Spleen (tissue), 11 donors: ENCODE measurements around the gene ALS2CL. TPM values are rescaled to one million over a fixed set of nuclear protein-coding genes. Genes with fewer than 3 reads are reported as not detected.

Source experiments
- DNase-seq: peaks from one replicate; pipeline ENCODE4 v3.0.0-alpha.2; 2020
- H3K27ac ChIP-seq, 8 donors: fragments of 200-600 bp; sonication (generic) in 7 of 8; 1 replicate in 4 of 8; 2 replicates in 4 of 8; pipeline versions ENCODE4 v1.5.0 to v1.8.0; 2016 to 2021; ENCODE audit warnings: inconsistent platforms in 4 of 8, mild to moderate bottlenecking in 4 of 8, moderate library complexity in 1 of 8
- H3K27me3 ChIP-seq, 7 donors: fragments of 200-600 bp; sonication (generic) in 6 of 7; replicated peaks in 1 of 7; 1 replicate in 4 of 7; 2 replicates in 3 of 7; pipeline versions ENCODE4 v1.5.0 to v1.8.0; 2016 to 2021; ENCODE audit warnings: inconsistent platforms in 3 of 7, mild to moderate bottlenecking in 1 of 7
- H3K36me3 ChIP-seq, 6 donors: fragments of 200-600 bp; sonication (generic) in 5 of 6; 1 replicate in 4 of 6; 2 replicates in 2 of 6; pipeline versions ENCODE4 v1.5.0 to v1.8.0; 2016 to 2021; ENCODE audit warnings: inconsistent platforms in 2 of 6
- H3K4me1 ChIP-seq, 6 donors: fragments of 200-600 bp; sonication (generic) in 5 of 6; 1 replicate in 3 of 6; 2 replicates in 3 of 6; pipeline versions ENCODE4 v1.5.0 to v1.8.0; 2016 to 2021; ENCODE audit warnings: inconsistent platforms in 3 of 6
- H3K4me3 ChIP-seq, 8 donors: fragments of 200-600 bp; sonication (generic) in 7 of 8; 1 replicate in 4 of 8; 2 replicates in 4 of 8; pipeline versions ENCODE4 v1.5.0 to v1.8.0; 2016 to 2021; ENCODE audit warnings: inconsistent platforms in 4 of 8, mild to moderate bottlenecking in 4 of 8, moderate library complexity in 2 of 8
- H3K9me3 ChIP-seq, 8 donors: fragments of 200-600 bp; sonication (generic) in 7 of 8; 1 replicate in 4 of 8; 2 replicates in 4 of 8; pipeline versions ENCODE4 v1.5.0 to v1.8.0; 2016 to 2021; ENCODE audit warnings: inconsistent platforms in 4 of 8
- POLR2A ChIP-seq, 3 donors: fragments of 450-650 bp; IDR thresholded peaks; one replicate each; pipeline ENCODE4 v1.5.1; 2017; ENCODE audit warnings: antibody characterized with exemption in 3 of 3, mild to moderate bottlenecking in 1 of 3
- POLR2AphosphoS5 ChIP-seq, 3 donors: sonication (generic); formaldehyde crosslinking; IDR thresholded peaks; one replicate each; pipeline ENCODE4 v1.5.1; 2017; ENCODE audit warnings: antibody characterized with exemption in 3 of 3
- WGBS, 5 donors: extraction: QIAGEN DNeasy Blood & Tissue Kit in 3 of 5; methylation state at CpG; one replicate each; pipeline versions ENCODE4 v1.1.5 to v1.1.7; 2013 to 2018; 5-methylcytosine and 5-hydroxymethylcytosine counted together
- intact Hi-C: fragments of 100-400 bp; cut with DNase I; formaldehyde crosslinking; loops from one replicate; pipeline ENCODE4 v1.15.0; 2023; ENCODE audit warnings: low total_unique reads
- polyA plus RNA-seq, 3 donors: library from polyadenylated mRNA; stranded (reverse); fragments of 200-250 nt; gene quantifications; one replicate each; pipeline ENCODE4 v1.2.1, GENCODE V29; 2013
- total RNA-seq, 7 donors: library from RNA; depleted of rRNA in 3 of 7; stranded (reverse); fragments of >200 nt in 3 of 7; fragmentation: NEBNext Ultra II Directional in 4 of 7; extraction: Animal tissue kit (Norgen Biotek cat#: 25700) in 4 of 7; gene quantifications; one replicate each; pipeline versions ENCODE4 v1.1.0 to v1.2.1, GENCODE V29; 2016 to 2021
- TF ChIP-seq, protein P1 (sequence below), 11 experiments: fragments of 200-600 bp in 7 of 11; fragments of 450-650 bp in 4 of 11; sonication (generic) in 4 of 11; IDR thresholded peaks in 8 of 11; conservative IDR thresholded peaks in 3 of 11; 1 replicate in 7 of 11; 2 replicates in 4 of 11; pipeline versions ENCODE4 v1.4.0 to v1.8.0; 2016 to 2021; ENCODE audit warnings: antibody characterized with exemption in 11 of 11, inconsistent platforms in 4 of 11, mild to moderate bottlenecking in 1 of 11
- donor health status: healthy with polysubstance abuse.
- donor health status: DM: no; HTN: no; CAD: no; lungs with moderate emphysema.
- donor health status: DM: no; HTN: no; CAD: no.
- donor health status: Bipolar disorder and iron deficiency.
- donor health status: healthy.
- donor health status: DM: no; HTN: no; CAD: no.
- donor health status: DM: yes; HTN: yes; CAD: no.

ALS2CL gene
- total and polyA plus RNA-seq, 10 donors: 7.9 to 61.2 (median 31.9) TPM

DNA sequence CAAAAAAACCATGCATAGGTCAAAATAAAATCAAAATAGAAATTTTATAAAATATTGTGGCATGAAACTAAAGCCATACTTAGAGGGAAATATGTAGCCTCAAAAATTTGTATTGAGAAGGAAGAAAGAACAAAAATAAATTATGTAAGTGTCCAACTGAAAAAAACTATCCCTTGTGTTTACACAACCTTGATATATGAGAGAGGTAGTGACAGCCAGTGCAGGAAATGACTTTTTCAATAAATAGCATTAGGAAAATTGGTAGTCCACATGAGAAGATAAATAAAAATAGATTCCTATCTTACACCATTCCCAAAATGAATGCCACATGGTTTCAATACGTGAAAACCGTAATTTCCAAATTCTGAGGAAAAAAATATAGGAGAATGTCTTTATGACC lies 37.3 kb upstream of the ALS2CL start:
- H3K9me3 ChIP-seq: no peaks in the 10 kb centered on the region
- peaks cover 0 to 24% (median 0%) of the 10 kb centered on the region in 7 donors for H3K27me3 ChIP-seq
- 79 to 85% (median 82%) methylated on average over 2 of the region's 2 CpGs for WGBS, 5 donors
- intact Hi-C loops: no loop called here
- no peak overlapping the region for H3K4me3 ChIP-seq
- TF ChIP-seq POLR2AphosphoS5 (IDR thresholded peaks at IDR 0.05) (no peak), POLR2A (IDR thresholded peaks at IDR 0.05) (no peak)
- TF ChIP-seq, protein P1, sequence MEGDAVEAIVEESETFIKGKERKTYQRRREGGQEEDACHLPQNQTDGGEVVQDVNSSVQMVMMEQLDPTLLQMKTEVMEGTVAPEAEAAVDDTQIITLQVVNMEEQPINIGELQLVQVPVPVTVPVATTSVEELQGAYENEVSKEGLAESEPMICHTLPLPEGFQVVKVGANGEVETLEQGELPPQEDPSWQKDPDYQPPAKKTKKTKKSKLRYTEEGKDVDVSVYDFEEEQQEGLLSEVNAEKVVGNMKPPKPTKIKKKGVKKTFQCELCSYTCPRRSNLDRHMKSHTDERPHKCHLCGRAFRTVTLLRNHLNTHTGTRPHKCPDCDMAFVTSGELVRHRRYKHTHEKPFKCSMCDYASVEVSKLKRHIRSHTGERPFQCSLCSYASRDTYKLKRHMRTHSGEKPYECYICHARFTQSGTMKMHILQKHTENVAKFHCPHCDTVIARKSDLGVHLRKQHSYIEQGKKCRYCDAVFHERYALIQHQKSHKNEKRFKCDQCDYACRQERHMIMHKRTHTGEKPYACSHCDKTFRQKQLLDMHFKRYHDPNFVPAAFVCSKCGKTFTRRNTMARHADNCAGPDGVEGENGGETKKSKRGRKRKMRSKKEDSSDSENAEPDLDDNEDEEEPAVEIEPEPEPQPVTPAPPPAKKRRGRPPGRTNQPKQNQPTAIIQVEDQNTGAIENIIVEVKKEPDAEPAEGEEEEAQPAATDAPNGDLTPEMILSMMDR (IDR thresholded peaks at IDR 0.05 in 8 of 11, conservative IDR thresholded peaks at IDR 0.05 in 3 of 11): no peak
- H3K36me3 ChIP-seq: no peaks in the 10 kb centered on the region
- no peaks in the 10 kb centered on the region for H3K4me1 ChIP-seq
- no peak overlapping the region for H3K27ac ChIP-seq
- DNase-seq: no peak

DNA sequence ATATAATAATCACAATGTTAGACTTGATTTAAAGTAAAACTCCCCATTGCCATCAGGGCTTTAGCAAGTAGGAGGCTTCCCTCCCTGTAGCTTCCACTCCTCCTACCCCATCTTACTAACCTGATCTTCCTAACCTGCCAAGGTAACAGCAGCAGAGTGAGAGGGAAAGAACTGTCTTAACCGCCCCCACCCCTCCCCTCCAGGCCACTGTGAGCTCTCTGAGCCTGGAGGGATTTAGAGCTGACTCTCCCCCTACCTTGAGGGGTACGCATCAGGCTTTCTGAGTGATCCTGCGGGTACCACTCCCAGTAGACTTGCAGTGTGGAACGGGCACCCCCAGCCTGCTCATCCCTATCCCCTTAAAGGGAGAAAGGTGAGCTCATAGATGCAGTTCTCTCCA lies 35.6 kb upstream of the ALS2CL start:
- intact Hi-C loops: no loop called here
- TF ChIP-seq POLR2AphosphoS5 (IDR thresholded peaks at IDR 0.05): no peak
- TF ChIP-seq, protein P1 (IDR thresholded peaks at IDR 0.05 in 8 of 11, conservative IDR thresholded peaks at IDR 0.05 in 3 of 11): no peak
- no peak for TF ChIP-seq POLR2A (IDR thresholded peaks at IDR 0.05)

DNA sequence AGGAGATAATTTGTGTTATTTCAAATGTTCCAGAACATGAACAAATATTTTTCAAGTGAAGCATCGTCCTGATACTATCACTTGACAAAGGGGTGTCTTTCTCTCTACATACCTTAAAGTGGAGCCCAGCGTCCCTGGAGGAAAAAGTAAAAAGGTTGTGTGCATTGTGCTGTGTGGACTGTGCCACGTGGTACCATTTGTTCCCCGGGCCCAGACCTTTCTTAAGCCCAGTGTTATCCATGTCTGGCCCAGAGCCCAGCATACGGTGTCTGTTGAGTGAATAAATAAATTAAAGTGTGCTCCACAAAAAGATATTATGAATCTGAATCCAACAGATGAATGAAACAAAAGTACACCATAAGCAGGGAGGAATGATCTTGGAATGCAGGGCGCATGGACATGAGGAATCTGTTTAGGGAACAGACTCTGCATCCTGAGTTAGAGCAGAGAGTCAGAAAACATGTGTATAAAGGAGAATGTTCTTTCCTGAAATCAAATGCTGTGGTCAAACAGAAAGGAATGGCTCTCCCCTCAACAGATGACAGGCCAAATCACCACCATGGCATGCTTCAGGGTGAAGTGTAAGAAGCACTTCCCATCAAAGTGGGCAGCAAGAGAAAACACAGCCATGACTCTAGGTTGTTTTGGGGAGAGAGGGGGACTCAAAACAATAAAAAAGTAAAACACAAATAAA lies 32.3 kb upstream of the ALS2CL start:
- Histone ChIP-seq H3K4me1 (no peaks in the 10 kb centered on the region), H3K4me3 (no peak overlapping the region), H3K9me3 (no peaks in the 10 kb centered on the region), H3K27me3 (peaks cover 0 to 15% (median 0%) of the 10 kb centered on the region in 7 donors), H3K36me3 (no peaks in the 10 kb centered on the region), H3K27ac (no peak overlapping the region)
- intact Hi-C loops: no loop called here
- no peak for TF ChIP-seq POLR2AphosphoS5 (IDR thresholded peaks at IDR 0.05)
- no peak for TF ChIP-seq POLR2A (IDR thresholded peaks at IDR 0.05)
- TF ChIP-seq, protein P1 (IDR thresholded peaks at IDR 0.05 in 8 of 11, conservative IDR thresholded peaks at IDR 0.05 in 3 of 11): no peak
- no peak for DNase-seq
- 76 to 90% (median 82%) methylated on average over 6 of the region's 6 CpGs for WGBS, 5 donors

More for the DNA sequence above, 35.6 kb upstream of the ALS2CL start:
- Histone ChIP-seq H3K4me3 (no peak overlapping the region), H3K4me1 (no peaks in the 10 kb centered on the region), H3K36me3 (no peaks in the 10 kb centered on the region), H3K9me3 (no peaks in the 10 kb centered on the region), H3K27me3 (peaks cover 0 to 22% (median 0%) of the 10 kb centered on the region in 7 donors), H3K27ac (no peak overlapping the region)
- WGBS, 5 donors: 87 to 97% (median 93%) methylated on average over 4 of the region's 4 CpGs
- DNase-seq: no peak

DNA sequence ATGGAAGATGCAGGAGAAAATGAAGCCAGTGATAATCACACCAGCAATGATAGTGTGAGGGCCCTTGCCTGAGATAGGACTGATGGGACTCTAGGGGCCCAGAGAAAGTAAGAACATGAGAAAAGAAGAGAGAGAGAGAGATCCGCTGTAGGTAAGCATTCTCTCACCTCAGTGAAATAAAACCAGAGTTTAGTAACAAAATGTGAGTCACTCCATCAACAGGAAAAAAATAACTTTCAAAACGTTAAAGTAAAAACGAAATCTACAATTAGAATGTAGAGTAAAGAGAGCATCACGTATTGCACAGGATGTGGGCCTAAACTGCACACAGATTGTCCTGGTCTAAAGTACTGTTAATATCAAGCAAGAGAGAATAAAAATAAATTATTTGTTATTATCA lies 30.9 kb upstream of the ALS2CL start:
- Histone ChIP-seq H3K4me3 (no peak overlapping the region), H3K27ac (no peak overlapping the region), H3K9me3 (no peaks in the 10 kb centered on the region), H3K27me3 (peaks cover 0 to 15% (median 0%) of the 10 kb centered on the region in 7 donors), H3K36me3 (no peaks in the 10 kb centered on the region), H3K4me1 (no peaks in the 10 kb centered on the region)
- TF ChIP-seq POLR2AphosphoS5 (IDR thresholded peaks at IDR 0.05) (no peak), POLR2A (IDR thresholded peaks at IDR 0.05) (no peak)
- TF ChIP-seq, protein P1 (IDR thresholded peaks at IDR 0.05 in 8 of 11, conservative IDR thresholded peaks at IDR 0.05 in 3 of 11): no peak
- 59 to 84% (median 76%) methylated on average over 4 of the region's 4 CpGs for WGBS, 5 donors
- intact Hi-C loops: no loop called here
- DNase-seq: no peak
